Measurements from ENCODE around the gene PROSER3.

PROSER3 gene

GRCh38 chr19:35755550-35756376 is 2.2 kb upstream of the PROSER3 start:
- TF ChIP-seq REST (IDR thresholded peaks at IDR 0.05; ENCODE audit: insufficient replicate concordance, low read depth): no peak
- TF ChIP-seq POLR2AphosphoS5 (IDR thresholded peaks at IDR 0.05; ENCODE audit: low read depth): no peak
- no peak for TF ChIP-seq SPI1 (IDR thresholded peaks at IDR 0.05; ENCODE audit: borderline replicate concordance, low read depth)
- no peak for TF ChIP-seq CTCF (IDR thresholded peaks at IDR 0.05; ENCODE audit: insufficient read depth, low read length)
- TF ChIP-seq GABPA (IDR thresholded peaks at IDR 0.05; ENCODE audit: low read depth): no peak
- H3K4me3 ChIP-seq (replicated peaks; ENCODE audit: insufficient read depth, low read length): no peak overlapping the region
- no peak overlapping the region for H3K27ac ChIP-seq (replicated peaks)
- no peaks in the 10 kb centered on the region for H3K27me3 ChIP-seq (ENCODE audit: insufficient read depth, poor library complexity, severe bottlenecking)
- DNase-seq (ENCODE audit: low read depth in 1 of 2, low spot score in 1 of 2): no peak

- Histone ChIP-seq H3K27me3 (ENCODE audit: insufficient read depth, poor library complexity, severe bottlenecking) (no peaks in the 10 kb centered on the region), H3K4me3 (replicated peaks; ENCODE audit: insufficient read depth, low read length) (peak within 1 kb of the TSS; percentile 48), H3K27ac (replicated peaks) (peak within 1 kb of the TSS; percentile 96)
- DNase-seq (ENCODE audit: low read depth in 1 of 2, low spot score in 1 of 2): no peak
- TF ChIP-seq SPI1 (IDR thresholded peaks at IDR 0.05; ENCODE audit: borderline replicate concordance, low read depth): no peak
- no peak for TF ChIP-seq POLR2AphosphoS5 (IDR thresholded peaks at IDR 0.05; ENCODE audit: low read depth)
- no peak for TF ChIP-seq CTCF (IDR thresholded peaks at IDR 0.05; ENCODE audit: insufficient read depth, low read length)
- TF ChIP-seq REST (IDR thresholded peaks at IDR 0.05; ENCODE audit: insufficient replicate concordance, low read depth): no peak
- TF ChIP-seq GABPA (IDR thresholded peaks at IDR 0.05; ENCODE audit: low read depth): no peak
Observed at GRCh38 chr19:35756377-35757230, 1.4 kb upstream of the PROSER3 start, which contains the start of gene HSPB6. HSPB6 (minus strand) TSS chr19:35757029; CDS start chr19:35757008, 21 bp downstream.

GRCh38 chr19:35757231-35757748 is 686 bp upstream of the PROSER3 start:
- H3K27me3 ChIP-seq (ENCODE audit: insufficient read depth, poor library complexity, severe bottlenecking): no peaks in the 10 kb centered on the region
- peak overlapping the region; percentile 48 for H3K4me3 ChIP-seq (replicated peaks; ENCODE audit: insufficient read depth, low read length)
- DNase-seq (ENCODE audit: low read depth in 1 of 2, low spot score in 1 of 2): no peak
- TF ChIP-seq POLR2AphosphoS5 (IDR thresholded peaks at IDR 0.05; ENCODE audit: low read depth) (no peak), CTCF (IDR thresholded peaks at IDR 0.05; ENCODE audit: insufficient read depth, low read length) (no peak), REST (IDR thresholded peaks at IDR 0.05; ENCODE audit: insufficient replicate concordance, low read depth) (no peak), SPI1 (IDR thresholded peaks at IDR 0.05; ENCODE audit: borderline replicate concordance, low read depth) (no peak), GABPA (IDR thresholded peaks at IDR 0.05; ENCODE audit: low read depth) (no peak)
- peak overlapping the region; percentile 96 for H3K27ac ChIP-seq (replicated peaks)
